HG02798 (cell line): ENCODE measurements around the gene ATP6V0A1.
A peak's percentile ranks its signal among the peaks of the same experiment; 100 is the strongest.
"Not testable (repeated sequence)": the region's sequence is repeated elsewhere in the genome, so short reads cannot be mapped to it uniquely, and the experiment has no call there.

Experiments
- ATAC-seq: cut with Tn5 transposase; IDR thresholded peaks from one replicate; pipeline ENCODE4 v1.9.1; 2021; ENCODE audit warnings: mild to moderate bottlenecking; ENCODE audit not compliant: unreplicated experiment, poor library complexity

The ATP6V0A1 gene

DNA sequence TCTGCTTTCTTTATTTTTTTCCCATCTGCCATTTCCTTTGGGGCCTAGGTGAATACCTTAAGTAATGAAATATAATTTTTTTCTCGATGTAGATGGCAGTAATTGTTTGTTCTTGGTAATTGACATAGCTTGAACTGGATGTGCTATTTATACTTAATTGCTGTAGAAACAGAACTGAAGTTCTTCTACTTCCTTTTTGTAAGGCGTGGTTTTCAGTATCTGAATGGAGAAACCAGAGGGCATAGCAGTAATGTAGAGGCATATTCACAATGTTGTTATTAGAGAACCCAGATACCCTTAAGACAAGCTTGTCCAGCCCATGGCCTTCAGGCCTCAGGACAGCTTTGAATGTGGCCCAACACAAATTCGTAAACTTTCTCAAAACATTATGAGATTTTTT, 16.4 kb downstream of the ATP6V0A1 start:
- ATAC-seq: no peak

DNA sequence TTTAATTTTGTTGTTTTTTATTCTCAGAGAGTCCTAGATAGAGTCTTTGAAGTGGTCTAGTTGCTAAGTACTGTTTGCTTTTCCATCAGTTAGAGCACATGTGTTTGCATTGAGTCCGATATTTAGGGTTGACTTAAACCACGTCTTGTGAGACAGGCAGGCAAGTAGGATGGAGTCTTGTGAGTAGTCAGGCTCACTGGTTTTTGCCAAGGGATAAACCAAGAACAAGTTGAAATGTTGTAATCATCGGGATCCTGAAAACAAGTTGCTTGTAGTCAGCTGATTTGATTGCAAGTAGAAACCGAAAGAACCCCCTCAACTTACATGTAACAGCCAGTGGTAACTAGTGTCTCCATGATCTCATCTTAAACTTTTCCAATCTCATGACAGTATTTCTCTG, 17.2 kb downstream of the ATP6V0A1 start:
- no peak for ATAC-seq

DNA sequence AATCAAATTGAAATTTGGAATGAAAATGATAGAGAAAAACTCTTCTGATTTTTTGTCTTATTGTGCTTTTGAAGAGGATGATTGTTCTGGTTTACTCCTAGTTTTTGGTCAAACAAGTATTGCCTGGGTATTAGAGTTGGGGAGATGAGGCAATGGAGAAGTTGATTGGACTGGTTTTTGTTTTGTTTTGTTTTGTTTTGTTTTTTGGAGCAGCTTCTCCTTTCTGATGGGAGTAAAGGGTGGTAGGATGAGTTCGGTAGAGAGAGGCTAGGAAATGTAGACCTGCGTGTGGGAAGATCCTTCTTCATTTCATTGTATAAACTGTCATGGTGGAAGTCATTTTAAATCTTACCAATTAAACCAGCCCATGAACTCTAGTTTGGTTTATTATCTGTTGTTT, 17.7 kb downstream of the ATP6V0A1 start:
- no peak for ATAC-seq

DNA sequence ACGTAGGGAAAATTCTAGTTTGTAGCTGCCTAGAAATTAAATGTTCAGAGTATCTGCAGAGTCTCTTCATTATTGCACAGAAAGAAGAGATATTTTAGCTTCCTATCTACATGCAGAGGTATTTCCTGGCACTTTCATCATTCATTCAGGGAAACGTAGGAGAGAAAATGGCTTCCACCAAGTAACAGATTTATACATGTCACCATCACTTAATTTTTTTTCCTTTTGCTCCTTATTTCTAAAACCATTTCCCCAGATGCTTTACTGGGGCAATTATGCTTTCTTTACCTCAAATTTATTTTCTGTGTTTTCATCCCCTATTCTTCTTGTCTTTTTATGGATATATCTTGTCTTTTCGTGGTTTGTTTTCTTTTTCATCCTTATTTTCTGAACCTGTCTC, 18.5 kb downstream of the ATP6V0A1 start:
- ATAC-seq: no peak

DNA sequence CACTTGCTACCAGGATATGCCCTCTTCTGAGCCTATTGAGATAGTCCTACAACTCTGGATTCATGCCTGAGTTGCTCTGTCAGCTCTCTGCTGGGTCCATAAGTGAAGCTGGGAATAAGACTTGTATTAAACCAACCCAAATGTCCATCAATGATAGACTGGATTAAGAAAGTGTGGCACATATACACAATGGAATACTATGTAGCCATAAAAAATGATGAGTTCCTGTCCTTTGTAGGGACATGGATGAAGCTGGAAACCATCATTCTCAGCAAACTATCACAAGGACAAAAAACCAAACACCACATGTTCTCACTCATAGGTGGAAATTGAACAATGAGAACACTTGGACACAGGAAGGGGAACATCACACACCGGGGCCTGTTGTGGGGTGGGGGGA, 19.1 kb downstream of the ATP6V0A1 start:
- not testable (repeated sequence) for ATAC-seq

DNA sequence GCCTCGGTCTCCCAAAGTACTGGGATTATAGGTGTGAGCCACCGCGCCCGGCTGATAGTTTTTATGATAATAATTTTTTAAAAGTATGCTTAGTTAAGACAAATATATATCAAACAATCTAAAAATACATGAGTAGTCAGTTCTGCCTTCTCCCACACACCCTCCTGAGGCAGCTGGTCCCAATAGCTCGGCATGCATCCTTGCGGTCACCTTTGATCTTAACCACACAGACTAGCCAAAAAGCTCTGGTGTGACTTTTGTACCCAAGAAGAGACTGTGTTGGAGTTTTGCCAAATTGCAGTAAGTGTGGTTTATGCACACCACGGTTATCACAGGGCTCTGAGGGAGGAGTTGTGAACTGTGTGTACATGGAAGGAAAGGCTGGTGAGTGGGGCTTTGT, 25.6 kb downstream of the ATP6V0A1 start:
- ATAC-seq: peak; percentile 33

DNA sequence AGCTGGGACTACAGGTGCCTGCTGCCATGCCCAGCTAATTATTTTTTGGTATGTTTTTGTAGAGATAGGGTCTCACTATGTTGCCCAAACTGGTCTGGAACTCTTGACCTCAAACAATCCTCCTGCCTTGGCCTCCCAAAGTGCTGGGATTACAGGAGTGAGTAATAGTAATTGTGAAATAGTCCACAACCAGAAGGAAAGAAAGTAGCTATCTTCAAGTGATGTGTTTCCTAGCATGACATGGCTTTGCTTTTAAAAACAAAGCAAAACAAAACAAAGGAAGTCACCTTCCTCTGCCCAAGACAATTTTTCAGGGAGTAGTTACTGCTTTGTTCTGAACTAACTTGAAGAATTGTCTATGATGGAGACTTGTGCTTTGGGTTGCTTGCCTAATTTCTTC, 27.0 kb downstream of the ATP6V0A1 start:
- ATAC-seq: no peak

DNA sequence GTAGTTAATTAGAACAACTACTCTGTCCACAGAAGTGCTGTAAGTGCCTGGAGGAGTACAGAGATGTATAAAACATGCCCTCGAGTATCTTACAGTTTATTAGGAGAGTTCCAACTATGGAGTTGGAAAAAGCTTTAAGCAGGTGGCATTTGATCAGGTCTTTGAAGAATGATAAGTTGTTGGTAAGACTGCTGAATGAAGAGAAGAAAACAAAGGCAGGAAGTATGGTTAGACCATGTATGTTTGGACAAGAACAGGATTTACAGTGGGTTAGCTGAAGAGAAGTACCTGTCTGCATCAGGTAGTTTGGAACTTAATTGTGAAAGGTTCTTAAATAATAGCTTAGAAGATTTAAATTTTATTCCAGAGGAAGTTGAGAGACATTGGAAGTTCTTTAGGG, 29.4 kb downstream of the ATP6V0A1 start:
- ATAC-seq: no peak

DNA sequence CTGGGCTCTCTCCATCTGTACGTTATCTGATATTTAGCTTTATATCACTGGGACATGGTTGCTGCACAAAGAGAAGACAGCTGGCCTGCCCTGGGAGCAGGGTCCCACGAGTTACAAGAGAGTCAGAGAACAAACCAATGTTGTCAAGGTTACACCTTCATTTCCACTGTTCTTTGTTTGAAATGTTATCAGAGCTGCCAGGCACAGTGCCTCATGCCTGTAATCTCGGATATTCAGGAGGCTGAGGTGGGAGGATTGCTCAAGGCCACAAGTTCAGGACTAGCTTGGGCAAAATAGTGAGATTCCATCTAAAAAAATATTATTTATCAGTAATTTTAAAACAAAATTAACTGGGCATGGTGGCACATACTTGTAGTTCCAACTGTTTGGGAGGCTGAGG, 34.6 kb downstream of the ATP6V0A1 start:
- ATAC-seq: no peak

DNA sequence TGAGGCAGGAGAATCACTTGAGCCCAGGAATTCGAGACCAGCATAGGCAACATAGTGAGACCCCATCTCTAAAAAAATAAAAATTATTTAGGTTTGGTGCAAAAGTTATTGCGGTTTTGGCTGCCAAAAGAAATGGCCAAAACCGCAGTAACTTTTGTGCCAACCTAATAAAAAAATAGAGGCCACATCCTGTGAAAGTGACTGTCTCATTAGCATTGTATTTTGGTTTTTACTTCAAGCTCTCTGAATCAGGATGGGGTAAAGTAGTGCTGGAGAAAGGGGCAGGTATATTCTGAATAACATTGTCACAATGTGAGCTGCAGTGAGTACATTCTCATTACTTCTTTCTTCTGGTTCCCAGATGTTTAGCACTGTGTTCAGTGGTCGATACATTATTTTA, 36.0 kb downstream of the ATP6V0A1 start:
- ATAC-seq: no peak

DNA sequence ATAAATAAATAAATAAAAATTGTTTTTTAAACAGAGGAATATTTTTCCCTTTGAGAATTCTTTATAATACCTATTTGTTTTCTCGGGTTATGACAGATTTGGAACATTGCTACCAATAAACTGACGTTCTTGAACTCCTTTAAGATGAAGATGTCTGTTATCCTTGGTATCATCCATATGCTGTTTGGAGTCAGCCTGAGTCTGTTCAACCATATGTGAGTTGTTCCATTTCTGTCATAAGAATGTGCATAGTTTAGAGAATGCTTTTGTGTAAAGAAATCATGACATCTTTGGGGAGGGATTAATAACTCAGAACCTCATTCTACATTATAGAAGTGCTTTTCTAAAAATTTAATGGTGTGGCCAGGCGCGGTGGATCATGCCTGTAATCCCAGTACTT, 40.1 kb downstream of the ATP6V0A1 start:
- ATAC-seq: no peak

DNA sequence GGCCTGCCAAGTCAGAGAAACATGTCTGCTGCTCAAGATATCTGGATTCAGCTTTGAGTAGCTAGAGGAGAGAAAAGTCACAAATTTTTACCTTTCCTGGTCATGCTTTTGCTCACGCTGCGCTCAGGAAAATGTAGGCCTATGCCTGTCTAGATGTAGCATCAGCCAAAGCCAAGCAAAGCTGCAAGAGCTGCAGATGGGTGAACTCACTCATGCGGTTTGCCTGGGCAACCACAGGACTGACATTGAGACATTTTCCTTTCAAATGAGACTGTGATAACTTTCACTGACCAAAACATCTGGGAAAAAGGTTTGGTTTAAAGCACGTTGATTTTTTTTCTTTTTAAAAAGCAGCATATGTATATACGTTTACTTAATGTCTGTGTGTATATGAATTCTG, 43.4 kb downstream of the ATP6V0A1 start:
- ATAC-seq: no peak

DNA sequence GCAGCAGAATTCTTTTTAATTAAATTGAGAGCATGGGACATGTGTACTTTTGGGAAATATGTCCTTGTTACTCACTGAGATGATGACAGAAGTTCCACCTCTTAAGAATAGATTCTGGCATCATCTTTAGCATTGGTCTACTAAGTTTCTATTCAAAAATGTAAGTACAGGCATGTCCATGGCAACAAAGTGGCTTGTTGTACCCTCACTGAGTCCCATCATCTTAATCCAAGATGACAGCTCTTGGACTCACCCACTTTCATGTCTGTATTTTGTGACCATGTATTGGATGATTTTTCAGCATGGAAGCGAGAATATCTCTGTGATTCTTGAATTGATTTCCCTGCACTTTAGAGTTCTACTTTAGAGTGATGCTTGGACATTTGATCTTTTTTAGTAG, 44.2 kb downstream of the ATP6V0A1 start:
- ATAC-seq: no peak

DNA sequence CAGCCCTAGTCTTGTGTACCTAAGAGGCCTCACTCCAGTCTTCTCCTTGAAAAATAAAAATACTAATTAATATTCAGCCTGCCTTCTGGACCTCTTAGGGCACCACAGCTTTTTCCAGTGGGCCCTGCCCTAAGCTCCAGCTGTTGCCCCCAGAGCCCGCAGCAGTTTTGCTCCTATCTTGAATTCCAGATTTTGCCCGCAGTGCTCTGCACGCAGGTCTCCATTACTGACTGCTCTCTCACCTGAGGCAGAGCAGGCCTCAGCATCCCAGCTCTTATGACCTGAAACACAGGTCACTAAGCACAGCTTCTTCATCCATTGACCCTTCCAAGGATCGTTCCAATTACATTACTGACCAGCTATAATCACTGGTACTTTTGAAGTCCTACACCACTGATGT, 49.0 kb downstream of the ATP6V0A1 start:
- no peak for ATAC-seq

DNA sequence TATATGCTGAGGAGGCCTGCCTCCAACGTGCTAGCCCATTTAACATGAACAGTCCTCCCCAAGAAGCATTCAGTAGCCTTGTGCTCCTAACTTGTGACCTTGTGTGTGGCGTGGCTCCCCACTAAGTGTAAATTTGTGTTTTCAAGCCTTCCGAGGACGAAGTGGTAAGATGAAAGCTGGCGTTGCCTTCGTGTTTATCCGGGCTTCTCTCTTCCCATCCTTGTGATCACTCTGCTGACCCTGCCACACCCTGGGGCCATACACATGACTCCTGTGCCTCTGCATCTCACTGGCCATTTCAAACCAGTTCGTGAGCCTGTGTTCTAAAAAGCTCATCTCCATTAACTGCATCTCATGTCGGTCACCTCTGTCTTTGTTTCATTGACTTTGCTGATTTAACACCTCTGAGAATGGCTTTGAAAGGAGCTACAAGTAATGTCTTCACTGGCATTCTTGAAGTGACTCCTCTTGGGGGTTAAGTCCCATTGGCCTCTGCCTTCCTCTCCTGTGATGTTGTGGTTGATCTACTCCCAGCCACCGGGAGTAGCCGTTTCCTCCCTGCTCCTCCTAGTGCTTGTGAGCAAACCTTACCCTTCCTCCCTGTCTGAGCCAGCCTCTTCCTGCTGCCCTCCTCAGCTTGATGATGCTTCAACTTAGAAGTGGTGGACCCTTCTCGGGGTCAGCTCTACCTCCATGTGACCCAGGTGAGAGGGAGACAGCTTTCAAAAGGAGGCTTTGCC, 49.9 kb downstream of the ATP6V0A1 start:
- no peak for ATAC-seq

DNA sequence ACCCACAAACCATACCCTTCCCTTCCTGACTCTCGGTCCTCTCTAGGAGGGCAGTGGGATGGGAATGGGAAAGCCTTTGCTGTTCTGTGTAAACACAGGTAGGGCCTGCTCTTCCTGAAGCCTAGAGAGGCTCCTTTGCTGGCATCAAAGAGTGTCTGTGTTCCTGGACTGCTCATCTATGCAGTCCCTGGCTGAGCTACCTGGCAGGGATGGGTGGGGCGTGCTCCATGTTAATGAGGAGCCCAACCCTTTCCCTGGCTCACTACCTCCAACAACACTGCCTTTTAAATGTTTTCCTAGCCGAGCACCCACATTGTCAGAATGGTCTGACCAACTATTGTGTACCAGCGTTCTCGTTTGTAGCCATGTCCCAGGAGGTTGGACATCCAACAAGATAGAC, 50.7 kb downstream of the ATP6V0A1 start:
- no peak for ATAC-seq

DNA sequence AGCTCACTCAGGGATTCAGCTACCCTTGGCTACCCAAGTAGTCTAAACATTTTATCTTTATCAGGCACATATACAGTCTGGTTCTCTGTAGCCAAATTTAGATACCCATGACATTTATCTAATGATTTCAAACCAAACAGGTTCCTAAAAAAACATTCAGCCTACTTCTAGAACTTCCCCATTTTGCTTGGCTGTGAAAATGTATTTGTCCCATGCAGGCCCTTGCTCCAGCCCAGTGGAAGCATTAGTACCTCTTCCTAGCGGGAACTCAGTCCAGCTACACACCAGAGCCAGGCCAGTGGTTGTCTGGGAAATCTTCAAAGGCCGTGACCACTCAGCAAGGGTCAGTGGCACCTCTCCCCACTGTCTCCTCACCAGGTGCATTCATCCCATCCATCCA, 51.2 kb downstream of the ATP6V0A1 start:
- no peak for ATAC-seq

DNA sequence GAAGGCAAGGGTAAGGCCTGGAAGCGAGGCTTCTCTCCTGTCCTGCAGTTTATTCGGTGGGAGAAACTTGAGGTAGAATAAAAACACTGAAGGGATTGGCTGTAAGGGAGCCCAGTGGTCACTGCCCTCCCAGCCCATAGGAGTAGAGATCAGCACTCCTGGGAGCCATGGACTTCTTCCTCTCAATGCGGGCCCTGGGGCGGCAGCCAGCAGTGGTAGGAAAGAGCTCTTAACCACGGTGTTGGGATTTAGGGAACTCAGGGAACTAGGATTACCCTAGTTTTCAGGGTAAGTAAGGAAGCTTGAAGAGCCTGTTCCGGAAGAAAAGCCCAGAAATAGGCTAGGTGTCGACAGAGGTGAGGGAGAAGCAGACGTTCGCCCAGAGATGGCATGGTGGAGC, 53.6 kb downstream of the ATP6V0A1 start:
- no peak for ATAC-seq

DNA sequence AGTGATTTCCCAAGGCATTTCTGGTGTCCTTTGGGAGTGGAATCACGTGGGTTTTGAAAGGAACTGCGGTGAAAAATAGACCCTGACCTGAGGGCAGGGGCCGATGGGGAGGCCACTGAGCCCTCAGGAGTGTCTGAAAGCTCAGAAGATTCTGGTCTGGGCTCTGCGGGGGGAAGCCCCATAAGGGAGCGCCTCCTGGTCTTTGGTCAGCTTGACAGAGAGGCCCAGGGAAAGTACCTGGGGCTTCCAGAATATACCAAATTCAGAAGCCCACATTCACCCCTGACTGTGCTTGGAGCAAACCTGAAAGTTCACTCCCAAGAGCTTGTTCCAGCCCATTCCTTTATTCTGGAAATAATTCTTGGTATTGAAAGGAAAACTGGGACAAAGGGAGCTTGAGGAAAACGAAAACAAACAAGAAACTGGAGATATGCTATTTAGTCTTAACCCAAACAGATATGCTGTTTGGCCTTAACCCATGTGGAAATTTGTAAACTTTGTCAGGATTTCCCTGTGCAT, 54.1 kb downstream of the ATP6V0A1 start:
- peak; percentile 59 for ATAC-seq

DNA sequence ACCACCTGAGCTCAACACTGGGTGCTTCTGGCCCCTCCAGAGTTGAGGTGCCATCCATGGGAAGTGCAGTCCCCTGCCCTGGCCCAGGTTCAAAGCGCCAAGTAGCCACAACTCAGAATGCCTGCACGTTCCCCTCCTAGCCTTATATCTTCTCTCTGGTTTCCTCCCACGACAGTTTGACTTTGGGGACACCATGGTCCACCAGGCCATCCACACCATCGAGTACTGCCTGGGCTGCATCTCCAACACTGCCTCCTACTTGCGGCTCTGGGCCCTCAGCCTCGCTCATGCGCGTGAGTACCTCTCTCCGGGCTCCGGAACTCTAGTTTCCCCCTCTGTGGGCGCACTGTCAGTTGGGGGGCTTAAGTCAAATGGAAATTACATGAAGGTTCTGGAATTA, 55.0 kb downstream of the ATP6V0A1 start:
- no peak for ATAC-seq

DNA sequence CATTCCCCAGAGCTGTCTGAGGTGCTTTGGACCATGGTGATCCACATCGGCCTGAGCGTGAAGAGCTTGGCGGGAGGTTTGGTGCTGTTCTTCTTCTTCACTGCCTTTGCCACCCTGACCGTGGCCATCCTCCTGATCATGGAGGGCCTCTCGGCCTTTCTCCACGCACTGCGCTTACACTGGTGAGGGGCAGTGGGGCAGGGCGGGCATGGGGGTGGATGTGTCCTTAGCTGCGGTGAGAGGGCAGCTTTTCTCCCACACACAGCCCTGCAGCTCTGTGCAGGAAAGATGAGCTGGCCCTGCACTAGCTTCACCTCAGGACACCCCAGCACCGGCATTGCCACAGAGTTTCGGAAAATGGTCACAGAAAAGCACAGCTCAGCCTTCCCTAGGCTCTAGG, 55.6 kb downstream of the ATP6V0A1 start:
- no peak for ATAC-seq

DNA sequence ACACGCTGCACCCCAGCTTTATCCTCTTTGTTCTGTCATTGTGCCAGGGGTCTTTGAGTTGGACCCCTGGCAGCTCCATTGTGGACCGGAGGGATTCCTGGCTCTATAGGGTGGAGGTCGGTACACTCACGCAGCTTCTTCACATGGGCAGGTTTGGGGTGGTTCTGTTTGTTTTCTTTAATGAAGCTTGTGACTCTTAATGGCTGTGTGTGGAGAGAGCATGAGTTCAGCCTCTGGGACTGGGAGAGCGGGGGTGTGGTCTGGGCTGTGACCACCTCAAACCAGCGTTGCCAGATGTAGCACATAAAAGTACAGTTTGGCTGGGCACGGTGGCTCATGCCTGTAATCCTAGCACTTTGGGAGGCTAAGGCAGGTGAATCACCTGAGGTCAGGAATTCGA, 56.2 kb downstream of the ATP6V0A1 start:
- ATAC-seq: no peak

DNA sequence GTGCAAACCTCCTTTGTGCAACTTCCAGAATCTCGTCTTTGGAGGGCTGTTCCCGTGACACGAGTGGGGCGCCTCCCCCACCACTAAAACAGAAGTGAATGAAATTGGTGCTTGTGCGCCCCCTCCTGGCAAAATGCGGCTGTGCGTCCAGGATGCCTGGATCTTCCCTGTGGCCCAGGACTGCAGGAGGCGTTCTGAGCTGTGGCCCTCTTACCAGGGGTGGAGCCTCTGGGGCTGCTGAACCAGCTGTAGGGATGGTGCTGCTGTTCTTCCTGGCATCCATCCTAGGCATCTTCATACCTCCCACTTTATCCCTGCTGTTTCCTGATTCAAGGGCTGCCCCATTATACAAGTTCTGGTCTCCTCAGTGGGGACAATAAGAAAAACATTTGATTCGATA, 58.8 kb downstream of the ATP6V0A1 start:
- ATAC-seq: no peak
